ENCODE results near the gene AATF. TPM values are rescaled to one million over a fixed set of nuclear protein-coding genes. Genes with fewer than 3 reads are reported as not detected.

Gene AATF
- polyA plus RNA-seq, 1 donor from 2014 or later: 12.7 TPM

GRCh38 chr17:36945959-36946725 is 2.6 kb upstream of the AATF start:
- H3K9ac ChIP-seq (ENCODE audit: low read length): no peak overlapping the region
- no peaks in the 10 kb centered on the region for H3K36me3 ChIP-seq (ENCODE audit: insufficient read depth, low read length)
- no peaks in the 10 kb centered on the region for H4K20me1 ChIP-seq (ENCODE audit: insufficient read depth)
- no peak overlapping the region for H2AFZ ChIP-seq (ENCODE audit: low read depth, low read length)
- peaks cover 71% of the 10 kb centered on the region for H3K27me3 ChIP-seq (ENCODE audit: insufficient read depth, low read depth, low read length)
- H3K9me3 ChIP-seq (ENCODE audit: low read length): no peaks in the 10 kb centered on the region
- no peak overlapping the region for H3K4me3 ChIP-seq (ENCODE audit: low read length)
- TF ChIP-seq RAD21 (conservative IDR thresholded peaks at IDR 0.05): no peak
- TF ChIP-seq REST (IDR thresholded peaks at IDR 0.05; ENCODE audit: borderline replicate concordance): no peak
- TF ChIP-seq POLR2AphosphoS5 (IDR thresholded peaks at IDR 0.05): no peak
- no peak for TF ChIP-seq MXI1 (conservative IDR thresholded peaks at IDR 0.05; ENCODE audit: poor library complexity, severe bottlenecking)
- TF ChIP-seq EZH2 (IDR thresholded peaks at IDR 0.05; ENCODE audit: borderline replicate concordance, insufficient read depth, low read length, poor library complexity, severe bottlenecking): no peak
- TF ChIP-seq EP300 (conservative IDR thresholded peaks at IDR 0.05; ENCODE audit: poor library complexity, severe bottlenecking): no peak
- no peak for TF ChIP-seq TAF1 (IDR thresholded peaks at IDR 0.05; ENCODE audit: low read depth)
- TF ChIP-seq SMC3 (conservative IDR thresholded peaks at IDR 0.05; ENCODE audit: poor library complexity): no peak
- no peak for TF ChIP-seq CTCF (IDR thresholded peaks at IDR 0.05; ENCODE audit: poor library complexity, severe bottlenecking)
- H3K79me2 ChIP-seq (replicated peaks; ENCODE audit: insufficient read depth, low read length): peaks cover 3% of the 10 kb centered on the region
- no peak overlapping the region for H3K27ac ChIP-seq (ENCODE audit: low read length)
- no peak overlapping the region for H3K4me2 ChIP-seq (ENCODE audit: low read length)
- no peaks in the 10 kb centered on the region for H3F3A ChIP-seq (ENCODE audit: insufficient read depth, low read length, poor library complexity, severe bottlenecking)
- H3K9me2 ChIP-seq (ENCODE audit: insufficient read depth, low read length): no peaks in the 10 kb centered on the region

GRCh38 chr17:36946726-36947091 is 2.0 kb upstream of the AATF start:
- no peaks in the 10 kb centered on the region for H3K9me2 ChIP-seq (ENCODE audit: insufficient read depth, low read length)
- peaks cover 3% of the 10 kb centered on the region for H3K79me2 ChIP-seq (replicated peaks; ENCODE audit: insufficient read depth, low read length)
- no peaks in the 10 kb centered on the region for H3K36me3 ChIP-seq (ENCODE audit: insufficient read depth, low read length)
- no peaks in the 10 kb centered on the region for H4K20me1 ChIP-seq (ENCODE audit: insufficient read depth)
- TF ChIP-seq EZH2 (IDR thresholded peaks at IDR 0.05; ENCODE audit: borderline replicate concordance, insufficient read depth, low read length, poor library complexity, severe bottlenecking): no peak
- no peaks in the 10 kb centered on the region for H3F3A ChIP-seq (ENCODE audit: insufficient read depth, low read length, poor library complexity, severe bottlenecking)
- no peak overlapping the region for H2AFZ ChIP-seq (ENCODE audit: low read depth, low read length)
- no peak overlapping the region for H3K4me3 ChIP-seq (ENCODE audit: low read length)
- H3K27ac ChIP-seq (ENCODE audit: low read length): no peak overlapping the region
- H3K4me2 ChIP-seq (ENCODE audit: low read length): no peak overlapping the region
- no peaks in the 10 kb centered on the region for H3K9me3 ChIP-seq (ENCODE audit: low read length)
- peaks cover 65% of the 10 kb centered on the region for H3K27me3 ChIP-seq (ENCODE audit: insufficient read depth, low read depth, low read length)
- H3K9ac ChIP-seq (ENCODE audit: low read length): no peak overlapping the region
